ENCODE results near the gene CMSS1. TPM values are rescaled to one million over a fixed set of nuclear protein-coding genes. Genes with fewer than 3 reads are reported as not detected.

The CMSS1 gene
- total RNA-seq, 4 donors from 2014 or later, result 9.2 to 18.5 (median 12.9) TPM

- 28 to 31% methylated on average over 3 of the region's 3 CpGs for WGBS, 2 donors
- intact Hi-C loops (cut with DNase I), result no loop called here
- Histone ChIP-seq H3K4me1 (peaks cover 0 to 48% (median 14%) of the 10 kb centered on the region in 3 donors), H3K9me3 (no peaks in the 10 kb centered on the region), H3K36me3 (no peaks in the 10 kb centered on the region), H3K27ac (peak overlapping the region in 3 of 4 donors; percentile 21 to 61 (median 56)), H3K27me3 (no peaks in the 10 kb centered on the region), H3K4me3 (no peak overlapping the region)
- DNase-seq, result no peak
- no peak for TF ChIP-seq POLR2A (IDR thresholded peaks at IDR 0.05)
Observed at GRCh38 chr3:99929745-99930139, 112.1 kb downstream of the CMSS1 start.

DNA sequence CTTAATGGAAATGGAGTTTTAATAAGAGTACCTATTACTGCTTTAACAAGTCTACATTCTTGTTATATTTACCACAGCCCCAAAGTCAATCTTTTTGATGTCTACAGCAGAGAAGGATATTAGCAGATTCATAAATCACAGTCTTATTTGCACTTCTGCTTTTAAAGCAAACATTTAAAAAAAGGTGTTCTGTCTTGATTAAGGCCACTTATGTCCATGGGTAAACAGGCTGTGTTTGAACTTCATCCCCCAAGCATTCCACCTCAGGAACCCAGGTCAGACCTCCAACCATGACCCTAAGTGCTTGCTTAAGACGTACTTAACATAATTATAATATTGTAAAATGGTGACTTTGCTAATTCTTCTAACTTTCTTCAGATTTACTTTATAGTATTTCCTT, 113.4 kb downstream of the CMSS1 start:
- Histone ChIP-seq H3K27me3 (no peaks in the 10 kb centered on the region), H3K27ac (peak overlapping the region in 3 of 4 donors; percentile 21 to 61 (median 56)), H3K36me3 (no peaks in the 10 kb centered on the region), H3K4me3 (no peak overlapping the region), H3K4me1 (peaks cover 0 to 52% (median 16%) of the 10 kb centered on the region in 3 donors), H3K9me3 (no peaks in the 10 kb centered on the region)
- intact Hi-C loops (cut with DNase I), result no loop called here
- 68 to 95% methylated on average over 1 of the region's 1 CpG for WGBS, 2 donors
- TF ChIP-seq, protein P1, sequence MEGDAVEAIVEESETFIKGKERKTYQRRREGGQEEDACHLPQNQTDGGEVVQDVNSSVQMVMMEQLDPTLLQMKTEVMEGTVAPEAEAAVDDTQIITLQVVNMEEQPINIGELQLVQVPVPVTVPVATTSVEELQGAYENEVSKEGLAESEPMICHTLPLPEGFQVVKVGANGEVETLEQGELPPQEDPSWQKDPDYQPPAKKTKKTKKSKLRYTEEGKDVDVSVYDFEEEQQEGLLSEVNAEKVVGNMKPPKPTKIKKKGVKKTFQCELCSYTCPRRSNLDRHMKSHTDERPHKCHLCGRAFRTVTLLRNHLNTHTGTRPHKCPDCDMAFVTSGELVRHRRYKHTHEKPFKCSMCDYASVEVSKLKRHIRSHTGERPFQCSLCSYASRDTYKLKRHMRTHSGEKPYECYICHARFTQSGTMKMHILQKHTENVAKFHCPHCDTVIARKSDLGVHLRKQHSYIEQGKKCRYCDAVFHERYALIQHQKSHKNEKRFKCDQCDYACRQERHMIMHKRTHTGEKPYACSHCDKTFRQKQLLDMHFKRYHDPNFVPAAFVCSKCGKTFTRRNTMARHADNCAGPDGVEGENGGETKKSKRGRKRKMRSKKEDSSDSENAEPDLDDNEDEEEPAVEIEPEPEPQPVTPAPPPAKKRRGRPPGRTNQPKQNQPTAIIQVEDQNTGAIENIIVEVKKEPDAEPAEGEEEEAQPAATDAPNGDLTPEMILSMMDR (IDR thresholded peaks at IDR 0.05), result no peak
- no peak for TF ChIP-seq POLR2A (IDR thresholded peaks at IDR 0.05)
- DNase-seq, result no peak

DNA sequence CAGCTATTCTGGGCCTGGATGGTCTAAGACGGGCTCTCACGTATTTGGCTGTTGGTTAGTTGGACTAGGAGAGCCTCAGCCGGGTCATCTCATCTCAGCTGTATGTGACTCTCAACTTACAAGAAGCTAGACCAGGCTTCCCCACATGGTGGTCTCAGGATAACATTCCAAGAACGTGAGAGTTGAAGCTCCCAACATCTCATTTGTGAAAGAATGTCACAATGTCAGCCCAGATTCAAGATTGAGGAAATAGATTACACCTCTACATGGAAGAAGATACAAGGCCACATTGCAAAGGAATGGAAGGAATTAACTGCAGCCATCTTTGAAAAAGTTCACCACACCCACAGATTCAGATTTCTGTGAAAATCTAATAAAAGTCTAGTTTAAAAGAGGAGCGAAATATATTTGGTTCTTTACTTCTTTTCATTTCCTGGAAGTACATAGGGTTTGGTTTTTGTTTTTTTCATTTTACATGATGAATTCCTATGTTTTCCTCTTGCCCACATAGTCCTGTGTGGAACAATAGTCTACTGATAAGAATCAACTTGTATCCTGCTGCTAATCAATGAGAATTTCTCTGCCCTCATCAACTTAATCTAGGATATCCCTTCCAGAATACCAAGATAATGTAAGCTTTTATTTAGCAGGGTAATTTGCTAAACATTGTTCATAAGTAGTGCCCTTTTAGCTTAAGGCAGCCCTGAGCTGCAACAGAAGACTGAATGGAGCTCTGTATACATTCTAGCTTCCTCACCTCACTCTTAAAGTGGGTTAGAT, 116.5 kb downstream of the CMSS1 start:
- H3K27ac ChIP-seq, result peak overlapping the region in 1 of 4 donors; percentile 23
- TF ChIP-seq POLR2A (IDR thresholded peaks at IDR 0.05), result no peak
- TF ChIP-seq, protein P1 (IDR thresholded peaks at IDR 0.05), result no peak
- H3K4me1 ChIP-seq, result peaks cover 0 to 50% (median 24%) of the 10 kb centered on the region in 3 donors
- intact Hi-C loops (cut with DNase I), result no loop called here
- H3K9me3 ChIP-seq, result no peaks in the 10 kb centered on the region
- H3K4me3 ChIP-seq, result no peak overlapping the region
- WGBS, 2 donors, result 88 to 94% methylated on average over 4 to 5 of the region's 5 CpGs
- H3K36me3 ChIP-seq, result no peaks in the 10 kb centered on the region
- H3K27me3 ChIP-seq, result no peaks in the 10 kb centered on the region
- DNase-seq, result no peak

DNA sequence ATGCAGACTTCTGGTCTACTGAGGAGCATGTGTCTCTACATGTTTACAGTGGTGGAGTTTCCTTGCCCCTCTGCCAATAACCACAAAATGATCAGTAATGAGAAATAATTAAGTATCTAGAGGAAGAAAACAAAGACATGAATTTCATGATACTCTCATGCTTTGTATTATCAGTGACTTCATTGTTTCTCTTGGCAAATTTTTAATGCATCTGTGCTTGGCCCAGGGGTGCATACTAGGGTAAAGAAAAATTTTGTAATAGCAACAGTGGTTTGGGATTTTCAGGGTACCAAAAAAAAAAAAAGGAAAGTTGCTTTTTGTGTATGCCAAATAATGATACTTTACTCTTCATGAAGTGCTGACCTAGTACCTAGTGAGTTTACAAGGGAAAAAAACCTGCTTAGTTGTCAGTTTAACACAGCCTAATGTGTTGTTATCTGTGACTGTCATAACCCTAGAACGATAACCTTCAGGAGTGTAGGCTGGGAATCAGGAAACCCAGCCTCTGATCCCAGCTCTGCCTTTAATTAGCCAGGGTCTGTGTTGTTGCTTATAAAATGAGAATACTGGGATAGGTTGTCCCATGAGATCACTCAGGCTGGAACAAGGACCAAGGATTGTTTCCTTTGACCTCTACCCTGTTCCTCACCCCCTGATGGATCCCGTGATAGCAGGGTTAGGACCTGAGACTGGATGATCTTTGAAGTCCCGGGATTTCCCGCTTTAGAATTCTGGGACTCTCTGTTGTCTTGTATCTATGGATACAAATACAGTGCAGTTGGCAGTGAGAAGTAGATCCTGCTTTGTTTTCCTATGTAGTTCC, 117.5 kb downstream of the CMSS1 start:
- Histone ChIP-seq H3K36me3 (no peaks in the 10 kb centered on the region), H3K27ac (peak overlapping the region in 3 of 4 donors; percentile 23 to 79 (median 24)), H3K4me1 (peaks cover 0 to 47% (median 19%) of the 10 kb centered on the region in 3 donors), H3K27me3 (no peaks in the 10 kb centered on the region), H3K9me3 (no peaks in the 10 kb centered on the region), H3K4me3 (no peak overlapping the region)
- WGBS, 2 donors, result 36 to 54% methylated on average over 4 of the region's 4 CpGs
- no peak for TF ChIP-seq POLR2A (IDR thresholded peaks at IDR 0.05)
- TF ChIP-seq, protein P1 (IDR thresholded peaks at IDR 0.05), result no peak
- no peak for DNase-seq
- intact Hi-C loops (cut with DNase I), result no loop called here

GRCh38 chr3:99938270-99938911, 120.7 kb downstream of the CMSS1 start:
- intact Hi-C loops (cut with DNase I), result no loop called here
- H3K27ac ChIP-seq, result peak overlapping the region in 3 of 4 donors; percentile 31 to 58 (median 53)
- peaks cover 0 to 5% (median 0%) of the 10 kb centered on the region in 4 donors for H3K27me3 ChIP-seq
- H3K4me1 ChIP-seq, result peaks cover 0 to 51% (median 14%) of the 10 kb centered on the region in 3 donors
- 44 to 80% methylated on average over 3 of the region's 3 CpGs for WGBS, 2 donors
- no peak for DNase-seq
- TF ChIP-seq POLR2A (IDR thresholded peaks at IDR 0.05), result no peak
- TF ChIP-seq, protein P1 (IDR thresholded peaks at IDR 0.05), result no peak
- no peak overlapping the region for H3K4me3 ChIP-seq
- H3K36me3 ChIP-seq, result no peaks in the 10 kb centered on the region
- no peaks in the 10 kb centered on the region for H3K9me3 ChIP-seq
